HG03460 (cell line): ENCODE data around the gene DNAL4.

Experiments
- ATAC-seq: cut with Tn5 transposase; IDR thresholded peaks from one replicate; pipeline ENCODE4 v1.9.1; 2021; ENCODE audit not compliant: unreplicated experiment

The DNAL4 gene

GRCh38 chr22:38793721-38794466, at the start of gene DNAL4:
Gene DNAL4, minus strand, starts transcription at chr22:38794143. Its CDS starts 11,412 bp downstream, at chr22:38782731.
- ATAC-seq: peak; percentile 90

- ATAC-seq: no peak
These were observed 49.3 kb upstream of the DNAL4 start for GRCh38 chr22:38843201-38843656.

- no peak for ATAC-seq
These were observed 48.7 kb upstream of the DNAL4 start for GRCh38 chr22:38842512-38843200.

- no peak for ATAC-seq
These were observed 47.7 kb upstream of the DNAL4 start for GRCh38 chr22:38841635-38842034.

- ATAC-seq: no peak
These were observed 47.3 kb upstream of the DNAL4 start for GRCh38 chr22:38841211-38841610.

GRCh38 chr22:38840129-38840528, 46.2 kb upstream of the DNAL4 start:
- ATAC-seq: no peak

- no peak for ATAC-seq
These were observed 45.7 kb upstream of the DNAL4 start for GRCh38 chr22:38839686-38840085.

- ATAC-seq: no peak
These were observed 43.5 kb upstream of the DNAL4 start for GRCh38 chr22:38837414-38837928.

- ATAC-seq: no peak
These were observed 42.0 kb upstream of the DNAL4 start for GRCh38 chr22:38835888-38836301.

GRCh38 chr22:38834991-38835390, 41.0 kb upstream of the DNAL4 start:
- ATAC-seq: no peak

- ATAC-seq: no peak
These were observed 40.4 kb upstream of the DNAL4 start for GRCh38 chr22:38834215-38834953.

- ATAC-seq: no peak
These were observed 39.1 kb upstream of the DNAL4 start for GRCh38 chr22:38833061-38833460.

- ATAC-seq: no peak
These were observed 38.3 kb upstream of the DNAL4 start for GRCh38 chr22:38832005-38832978.

- no peak for ATAC-seq
These were observed 37.4 kb upstream of the DNAL4 start for GRCh38 chr22:38831166-38831945.

GRCh38 chr22:38830845-38831108, 36.8 kb upstream of the DNAL4 start:
- no peak for ATAC-seq

- ATAC-seq: no peak
These were observed 36.3 kb upstream of the DNAL4 start for GRCh38 chr22:38830026-38830844.

- ATAC-seq: no peak
These were observed 35.5 kb upstream of the DNAL4 start for GRCh38 chr22:38829485-38829884.

- ATAC-seq: no peak
These were observed 34.8 kb upstream of the DNAL4 start for GRCh38 chr22:38828616-38829205.

- no peak for ATAC-seq
These were observed 34.2 kb upstream of the DNAL4 start for GRCh38 chr22:38828191-38828590.
